ENCODE data around the gene DPP6.

The DPP6 gene

GRCh38 chr7:154574235-154574634 lies 522.0 kb downstream of the DPP6 start:
- no peak for DNase-seq

GRCh38 chr7:154575497-154575896 lies 523.3 kb downstream of the DPP6 start:
- no peak for DNase-seq

- DNase-seq = no peak
These were observed 524.4 kb downstream of the DPP6 start for GRCh38 chr7:154576604-154577003.

- no peak for DNase-seq
These were observed 525.1 kb downstream of the DPP6 start for GRCh38 chr7:154577141-154577873.

GRCh38 chr7:154578336-154578735 lies 526.1 kb downstream of the DPP6 start:
- DNase-seq = no peak

GRCh38 chr7:154579711-154580110 lies 527.5 kb downstream of the DPP6 start:
- DNase-seq = no peak

- DNase-seq = no peak
These were observed 529.2 kb downstream of the DPP6 start for GRCh38 chr7:154581251-154581890.

- no peak for DNase-seq
These were observed 531.3 kb downstream of the DPP6 start for GRCh38 chr7:154583454-154583853.

GRCh38 chr7:154584352-154585252 lies 532.4 kb downstream of the DPP6 start:
- no peak for DNase-seq

- DNase-seq = no peak
These were observed 535.6 kb downstream of the DPP6 start for GRCh38 chr7:154587792-154588191.

GRCh38 chr7:154591544-154591943 lies 539.3 kb downstream of the DPP6 start:
- DNase-seq = peak; percentile 73

GRCh38 chr7:154592388-154592787 lies 540.2 kb downstream of the DPP6 start:
- DNase-seq = no peak

- DNase-seq = no peak
These were observed 546.2 kb downstream of the DPP6 start for GRCh38 chr7:154598396-154598795.

- no peak for DNase-seq
These were observed 546.7 kb downstream of the DPP6 start for GRCh38 chr7:154598864-154599263.

- DNase-seq = no peak
These were observed 558.7 kb downstream of the DPP6 start for GRCh38 chr7:154610903-154611302.

GRCh38 chr7:154613811-154614210 lies 561.6 kb downstream of the DPP6 start:
- no peak for DNase-seq

GRCh38 chr7:154620141-154620755 lies 568.0 kb downstream of the DPP6 start:
- DNase-seq = no peak

- no peak for DNase-seq
These were observed 571.2 kb downstream of the DPP6 start for GRCh38 chr7:154623399-154623798.

- no peak for DNase-seq
These were observed 575.6 kb downstream of the DPP6 start for GRCh38 chr7:154627646-154628290.

- DNase-seq = no peak
These were observed 576.4 kb downstream of the DPP6 start for GRCh38 chr7:154628556-154628955.

GRCh38 chr7:154631162-154631561 lies 579.0 kb downstream of the DPP6 start:
- no peak for DNase-seq

GRCh38 chr7:154633641-154634040 lies 581.4 kb downstream of the DPP6 start:
- no peak for DNase-seq

- no peak for DNase-seq
These were observed 586.1 kb downstream of the DPP6 start for GRCh38 chr7:154638286-154638685.

Data from right forelimb (tissue), 1 donor.